ENCODE results near the gene ZFP69. TPM values are rescaled to one million over a fixed set of nuclear protein-coding genes. Genes with fewer than 3 reads are reported as not detected.
"Not testable (repeated sequence)": the region's sequence is repeated elsewhere in the genome, so short reads cannot be mapped to it uniquely, and the experiment has no call there.

Gene ZFP69
- total RNA-seq, 4 donors from 2014 or later, result 0.13 to 0.41 (median 0.29) TPM; not detected in 1

DNA sequence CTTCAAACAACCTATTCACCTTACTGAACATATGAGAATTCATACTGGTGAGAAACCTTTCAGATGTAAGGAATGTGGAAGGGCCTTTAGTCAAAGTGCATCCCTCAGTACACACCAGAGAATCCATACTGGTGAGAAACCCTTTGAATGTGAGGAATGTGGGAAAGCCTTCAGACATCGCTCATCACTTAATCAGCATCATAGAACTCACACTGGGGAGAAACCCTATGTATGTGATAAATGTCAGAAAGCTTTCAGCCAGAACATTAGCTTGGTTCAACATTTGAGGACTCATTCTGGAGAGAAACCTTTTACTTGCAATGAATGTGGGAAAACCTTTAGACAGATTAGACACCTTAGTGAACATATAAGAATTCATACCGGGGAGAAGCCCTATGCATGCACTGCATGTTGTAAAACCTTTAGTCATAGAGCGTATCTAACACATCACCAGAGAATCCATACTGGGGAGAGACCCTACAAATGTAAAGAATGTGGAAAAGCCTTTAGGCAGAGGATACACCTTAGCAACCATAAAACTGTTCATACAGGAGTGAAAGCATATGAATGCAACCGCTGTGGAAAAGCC, 18.3 kb downstream of the ZFP69 start:
- Histone ChIP-seq H3K4me1 (no peaks in the 10 kb centered on the region), H3K36me3 (peaks cover 0 to 68% of the 10 kb centered on the region in 2 donors), H3K9me3 (peaks cover 6 to 35% (median 16%) of the 10 kb centered on the region in 3 donors), H3K4me3 (peak overlapping the region in 1 of 4 donors; percentile 2), H3K27ac (no peak overlapping the region), H3K27me3 (no peaks in the 10 kb centered on the region)
- intact Hi-C loops (cut with DNase I; ENCODE audit: low total_unique reads) (no loop called here), in situ Hi-C loops (cut with MboI; ENCODE audit: low sequenced_read_pairs in 4 of 4) (no loop called here)
- TF ChIP-seq POLR2A (IDR thresholded peaks at IDR 0.05), result no peak
- TF ChIP-seq, protein P1, sequence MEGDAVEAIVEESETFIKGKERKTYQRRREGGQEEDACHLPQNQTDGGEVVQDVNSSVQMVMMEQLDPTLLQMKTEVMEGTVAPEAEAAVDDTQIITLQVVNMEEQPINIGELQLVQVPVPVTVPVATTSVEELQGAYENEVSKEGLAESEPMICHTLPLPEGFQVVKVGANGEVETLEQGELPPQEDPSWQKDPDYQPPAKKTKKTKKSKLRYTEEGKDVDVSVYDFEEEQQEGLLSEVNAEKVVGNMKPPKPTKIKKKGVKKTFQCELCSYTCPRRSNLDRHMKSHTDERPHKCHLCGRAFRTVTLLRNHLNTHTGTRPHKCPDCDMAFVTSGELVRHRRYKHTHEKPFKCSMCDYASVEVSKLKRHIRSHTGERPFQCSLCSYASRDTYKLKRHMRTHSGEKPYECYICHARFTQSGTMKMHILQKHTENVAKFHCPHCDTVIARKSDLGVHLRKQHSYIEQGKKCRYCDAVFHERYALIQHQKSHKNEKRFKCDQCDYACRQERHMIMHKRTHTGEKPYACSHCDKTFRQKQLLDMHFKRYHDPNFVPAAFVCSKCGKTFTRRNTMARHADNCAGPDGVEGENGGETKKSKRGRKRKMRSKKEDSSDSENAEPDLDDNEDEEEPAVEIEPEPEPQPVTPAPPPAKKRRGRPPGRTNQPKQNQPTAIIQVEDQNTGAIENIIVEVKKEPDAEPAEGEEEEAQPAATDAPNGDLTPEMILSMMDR (IDR thresholded peaks at IDR 0.05 in 4 of 5, conservative IDR thresholded peaks at IDR 0.05 in 1 of 5), result no peak
- DNase-seq (no peak), ATAC-seq (no peak)

DNA sequence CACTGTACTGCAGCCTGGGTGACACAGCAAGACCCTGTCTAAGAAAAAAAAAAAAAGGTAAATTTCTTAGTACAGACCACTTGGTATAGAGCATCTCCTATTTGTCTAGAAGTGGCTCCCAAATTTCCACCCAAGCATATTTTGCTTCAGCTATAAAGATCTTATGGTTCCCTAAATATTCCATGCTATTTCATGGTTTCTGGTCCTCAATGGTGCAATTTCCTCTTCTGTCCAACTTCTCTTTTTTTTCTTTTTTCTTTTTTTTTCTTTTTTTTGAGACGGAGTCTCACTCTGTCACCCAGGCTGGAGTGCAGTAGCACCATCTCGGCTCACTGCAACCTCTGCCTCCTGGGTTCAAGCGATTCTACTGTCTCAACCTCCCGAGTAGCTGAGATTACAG, 25.6 kb downstream of the ZFP69 start:
- H3K4me1 ChIP-seq; H3K4me3 ChIP-seq; in situ Hi-C loops (cut with MboI; ENCODE audit: low sequenced_read_pairs in 4 of 4); intact Hi-C loops (cut with DNase I; ENCODE audit: low total_unique reads); H3K27me3 ChIP-seq; DNase-seq; H3K27ac ChIP-seq; ATAC-seq; H3K9me3 ChIP-seq: not testable (repeated sequence)
- H3K36me3 ChIP-seq, result peaks cover 0 to 17% of the 10 kb centered on the region in 2 donors

DNA sequence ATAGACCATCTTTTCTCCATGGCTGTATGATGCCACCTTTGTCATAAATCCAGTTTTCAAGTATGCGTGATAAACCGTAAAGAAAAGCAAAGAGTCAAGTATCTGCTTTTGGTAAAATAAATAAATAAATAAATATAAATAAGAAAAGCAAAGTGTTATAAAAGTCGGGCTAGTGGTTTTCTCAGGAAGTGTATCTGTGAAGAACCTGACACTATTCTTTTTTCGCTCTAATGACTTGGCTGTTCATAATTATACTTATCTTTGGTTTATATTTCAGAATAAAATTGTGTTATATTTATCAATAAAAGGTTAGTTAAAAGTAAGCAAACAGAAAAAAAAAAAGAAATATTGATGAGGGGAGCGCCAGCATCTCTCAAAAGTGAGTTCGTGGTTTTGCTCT, 30.9 kb downstream of the ZFP69 start:
- Histone ChIP-seq H3K36me3 (no peaks in the 10 kb centered on the region), H3K27ac (peak overlapping the region; percentile 74 to 79 (median 76)), H3K4me1 (peaks cover 5 to 9% of the 10 kb centered on the region in 2 donors), H3K27me3 (no peaks in the 10 kb centered on the region), H3K4me3 (peak overlapping the region; percentile 79 to 89 (median 82)), H3K9me3 (no peaks in the 10 kb centered on the region)
- DNase-seq (no peak), ATAC-seq (no peak)
- intact Hi-C loops (cut with DNase I; ENCODE audit: low total_unique reads) (loop anchor here (1.0 kb wide), 1 partner anchor 58 kb away; the partner anchor contains the start of gene ZFP69B), in situ Hi-C loops (cut with MboI; ENCODE audit: low sequenced_read_pairs in 4 of 4) (no loop called here)
- no peak for TF ChIP-seq POLR2A (IDR thresholded peaks at IDR 0.05)
- TF ChIP-seq, protein P1 (IDR thresholded peaks at IDR 0.05 in 4 of 5, conservative IDR thresholded peaks at IDR 0.05 in 1 of 5), result no peak

DNA sequence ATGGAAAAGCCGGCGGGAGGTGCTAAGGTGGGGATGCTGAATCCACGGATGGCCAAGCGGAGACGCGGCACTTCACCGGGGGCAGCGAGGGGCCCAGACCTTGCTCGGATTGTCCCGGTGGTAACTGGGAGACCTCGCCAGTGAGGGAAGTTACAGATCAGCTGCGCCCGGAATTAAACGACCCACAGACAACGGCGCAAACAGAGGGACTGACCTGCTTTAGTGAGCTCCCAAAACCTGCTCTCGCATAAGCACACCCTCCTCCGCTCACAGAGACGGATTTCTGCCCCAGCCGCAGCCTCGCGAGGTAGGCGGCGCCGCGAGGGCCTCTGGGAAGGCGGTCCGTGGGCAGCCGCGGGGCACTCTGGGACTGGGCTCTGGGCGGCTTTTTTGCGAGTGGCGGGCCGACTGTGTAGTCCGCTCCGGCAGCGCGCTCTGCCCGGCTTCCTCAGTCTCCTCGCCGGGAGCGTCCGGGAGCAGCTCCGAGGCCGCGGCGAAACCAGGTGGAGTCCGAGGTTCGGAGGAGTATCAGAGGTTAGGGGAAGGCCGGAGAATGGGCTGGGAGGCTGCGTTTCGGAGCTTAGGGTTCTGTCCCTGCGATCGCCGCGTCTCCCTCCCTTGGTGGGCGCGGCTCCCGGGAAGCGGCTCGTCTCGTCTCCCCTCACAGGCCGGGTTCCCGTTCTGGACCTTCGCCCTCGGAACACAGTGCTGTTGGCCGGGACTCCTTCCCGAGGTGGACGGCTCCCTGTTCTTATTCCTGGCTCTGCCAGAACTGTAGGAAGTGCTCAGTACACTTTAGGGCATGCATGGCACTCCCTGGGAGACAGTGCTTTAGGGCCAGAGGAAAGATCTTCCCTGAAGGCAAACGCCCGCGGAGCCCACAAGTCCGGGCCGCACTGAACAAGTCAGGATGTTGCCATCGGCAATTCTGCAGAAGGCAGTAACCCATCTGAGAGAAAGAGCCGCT, 31.6 kb downstream of the ZFP69 start, which contains the start of gene EXO5:
EXO5 (plus strand) TSS at position 393 of the 967 bp plus-strand sequence. CDS start 5,778 bp downstream, outside the sequence.
- in situ Hi-C loops (cut with MboI; ENCODE audit: low sequenced_read_pairs in 4 of 4), result no loop called here
- intact Hi-C loops (cut with DNase I; ENCODE audit: low total_unique reads), result loop anchor here (1.0 kb wide), 1 partner anchor 58 kb away; the partner anchor contains the start of gene ZFP69B
- Histone ChIP-seq H3K4me1 (peaks cover 5 to 9% of the 10 kb centered on the region in 2 donors), H3K4me3 (peak within 1 kb of the TSS; percentile 79 to 89 (median 82)), H3K9me3 (no peaks in the 10 kb centered on the region), H3K27ac (peak within 1 kb of the TSS; percentile 74 to 79 (median 76)), H3K36me3 (no peaks in the 10 kb centered on the region), H3K27me3 (no peaks in the 10 kb centered on the region)
- DNase-seq (peak; percentile 47 to 60), ATAC-seq (peak; percentile 93)
- TF ChIP-seq, protein P1 (IDR thresholded peaks at IDR 0.05 in 4 of 5, conservative IDR thresholded peaks at IDR 0.05 in 1 of 5), result no peak
- no peak for TF ChIP-seq POLR2A (IDR thresholded peaks at IDR 0.05)

DNA sequence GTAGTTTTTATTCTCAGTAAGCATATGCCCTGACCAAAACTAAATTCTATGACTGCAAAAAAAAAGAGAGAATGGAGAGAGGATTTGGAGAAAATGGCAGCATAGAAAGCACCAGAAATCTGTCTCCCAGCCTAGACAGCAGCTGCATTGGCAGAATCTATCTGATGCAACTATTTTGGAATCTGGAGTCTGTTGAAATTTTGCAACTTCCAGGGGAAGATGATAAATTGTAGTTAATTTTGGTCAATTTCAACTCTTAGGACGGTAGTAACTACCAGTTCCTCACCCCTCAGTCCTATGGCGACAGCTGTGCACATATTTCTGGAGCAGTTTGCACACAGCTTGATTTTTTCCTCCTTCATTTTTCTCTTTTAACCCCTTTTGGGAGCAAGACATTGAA, 42.4 kb downstream of the ZFP69 start:
- no peak for DNase-seq
- in situ Hi-C loops (cut with MboI; ENCODE audit: low sequenced_read_pairs in 4 of 4), result no loop called here
- intact Hi-C loops (cut with DNase I; ENCODE audit: low total_unique reads), result no loop called here
- no peak overlapping the region for H3K4me3 ChIP-seq
- peaks cover 0 to 15% of the 10 kb centered on the region in 2 donors for H3K36me3 ChIP-seq
- H3K27me3 ChIP-seq, result no peaks in the 10 kb centered on the region
- H3K27ac ChIP-seq, result no peak overlapping the region
- no peaks in the 10 kb centered on the region for H3K9me3 ChIP-seq
- TF ChIP-seq, protein P1 (IDR thresholded peaks at IDR 0.05 in 4 of 5, conservative IDR thresholded peaks at IDR 0.05 in 1 of 5), result no peak
- TF ChIP-seq POLR2A (IDR thresholded peaks at IDR 0.05), result no peak
- no peaks in the 10 kb centered on the region for H3K4me1 ChIP-seq
- ATAC-seq, result no peak

Measured in gastrocnemius medialis (tissue), 4 donors.